ENCODE measurements around the gene ACTC1.

GRCh38 chr15:34841262-34841725 lies 45.9 kb upstream of the ACTC1 start:
- no peak for TF ChIP-seq CHD4 (IDR thresholded peaks at IDR 0.05; ENCODE audit: borderline replicate concordance)
- TF ChIP-seq ZNF302 (CRISPR knock-in tag; IDR thresholded peaks at IDR 0.05) = no peak
- no peak for TF ChIP-seq RAD21 (conservative IDR thresholded peaks at IDR 0.05 in 1 of 2, IDR thresholded peaks at IDR 0.05 in 1 of 2)
- no peak for TF ChIP-seq MAX (IDR thresholded peaks at IDR 0.05)
- no peak for TF ChIP-seq CTCF (IDR thresholded peaks at IDR 0.05)
- TF ChIP-seq KDM1A (IDR thresholded peaks at IDR 0.05; ENCODE audit: low read depth) = no peak
- no peak for TF ChIP-seq MYC (IDR thresholded peaks at IDR 0.05; ENCODE audit: borderline replicate concordance, low read length)
- TF ChIP-seq JUN (IDR thresholded peaks at IDR 0.05) = no peak
- no peak for TF ChIP-seq RNF2 (IDR thresholded peaks at IDR 0.05; ENCODE audit: borderline replicate concordance, low read depth)
- no peak for TF ChIP-seq CBX2 (IDR thresholded peaks at IDR 0.05; ENCODE audit: borderline replicate concordance, low read depth)

Measured in A549 (cell line).